Measurements from ENCODE around the gene ALG5. TPM values are rescaled to one million over a fixed set of nuclear protein-coding genes. Genes with fewer than 3 reads are reported as not detected.

The ALG5 gene
- total RNA-seq, 1 experiment from 2014 or later, result 27.0 TPM

DNA sequence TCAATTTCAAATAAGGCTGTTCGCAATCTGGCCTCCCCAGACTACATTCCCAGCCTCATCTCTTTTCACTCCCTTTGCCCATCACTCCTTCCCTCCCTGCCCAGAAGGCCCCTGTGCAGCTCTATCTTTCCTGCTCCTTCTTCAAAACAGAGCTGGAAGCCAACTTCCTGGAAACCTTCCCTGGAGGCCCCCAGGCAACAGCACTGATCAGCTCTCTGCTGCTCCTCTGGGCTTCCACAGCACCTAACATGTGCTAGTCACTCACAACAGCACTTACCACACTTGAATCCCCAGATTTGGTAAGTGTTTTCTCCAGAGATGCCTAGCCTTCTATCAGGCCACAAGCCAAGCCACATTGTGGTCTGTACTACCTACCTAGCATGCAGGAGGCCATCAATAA is 88.6 kb downstream of the ALG5 start:
- H3K9me3 ChIP-seq (ENCODE audit: control insufficient read depth, low read depth, low read length), result no peaks in the 10 kb centered on the region
- no peaks in the 10 kb centered on the region for H3K9me3 Mint-ChIP-seq
- H3K27me3 ChIP-seq (ENCODE audit: insufficient read depth, low read length), result no peaks in the 10 kb centered on the region
- WGBS (ENCODE audit: extremely low coverage, insufficient read length, low lambda C conversion rate), result no CpG with 5 or more reads among the region's 1 CpG
- H4K91ac ChIP-seq (ENCODE audit: insufficient read length, low read depth, low read length), result no peak overlapping the region
- H3K18ac ChIP-seq (ENCODE audit: insufficient read length, low read depth, low read length), result no peak overlapping the region
- H2AK5ac ChIP-seq (ENCODE audit: insufficient read length, low read length), result no peak overlapping the region
- no peak overlapping the region for H3K9ac ChIP-seq (ENCODE audit: extremely low read depth, insufficient read length, low read length)
- no peak overlapping the region for H2BK120ac ChIP-seq (ENCODE audit: low read depth, low read length, poor library complexity, severe bottlenecking)
- no peak overlapping the region for H3K4ac ChIP-seq (ENCODE audit: low read depth, low read length)
- H3K14ac ChIP-seq (ENCODE audit: insufficient read depth, low read length), result no peak overlapping the region
- no peak overlapping the region for H4K8ac ChIP-seq (replicated peaks; ENCODE audit: insufficient read length, low read depth, low read length)
- no peak overlapping the region for H2AFZ ChIP-seq (ENCODE audit: low read length)
- TF ChIP-seq, protein P1, sequence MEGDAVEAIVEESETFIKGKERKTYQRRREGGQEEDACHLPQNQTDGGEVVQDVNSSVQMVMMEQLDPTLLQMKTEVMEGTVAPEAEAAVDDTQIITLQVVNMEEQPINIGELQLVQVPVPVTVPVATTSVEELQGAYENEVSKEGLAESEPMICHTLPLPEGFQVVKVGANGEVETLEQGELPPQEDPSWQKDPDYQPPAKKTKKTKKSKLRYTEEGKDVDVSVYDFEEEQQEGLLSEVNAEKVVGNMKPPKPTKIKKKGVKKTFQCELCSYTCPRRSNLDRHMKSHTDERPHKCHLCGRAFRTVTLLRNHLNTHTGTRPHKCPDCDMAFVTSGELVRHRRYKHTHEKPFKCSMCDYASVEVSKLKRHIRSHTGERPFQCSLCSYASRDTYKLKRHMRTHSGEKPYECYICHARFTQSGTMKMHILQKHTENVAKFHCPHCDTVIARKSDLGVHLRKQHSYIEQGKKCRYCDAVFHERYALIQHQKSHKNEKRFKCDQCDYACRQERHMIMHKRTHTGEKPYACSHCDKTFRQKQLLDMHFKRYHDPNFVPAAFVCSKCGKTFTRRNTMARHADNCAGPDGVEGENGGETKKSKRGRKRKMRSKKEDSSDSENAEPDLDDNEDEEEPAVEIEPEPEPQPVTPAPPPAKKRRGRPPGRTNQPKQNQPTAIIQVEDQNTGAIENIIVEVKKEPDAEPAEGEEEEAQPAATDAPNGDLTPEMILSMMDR (conservative IDR thresholded peaks at IDR 0.05), result no peak
- H3K27me3 Mint-ChIP-seq (ENCODE audit: low read depth), result no peaks in the 10 kb centered on the region; the same call in 1 of the 2 replicates
- H3K27ac ChIP-seq (ENCODE audit: insufficient read length, low read depth, low read length), result no peak overlapping the region
- H4K5ac ChIP-seq (ENCODE audit: insufficient read length, low read depth, low read length), result no peak overlapping the region
- H3K27ac Mint-ChIP-seq, result no peak overlapping the region
- H3K36me3 Mint-ChIP-seq (ENCODE audit: insufficient read depth in 1 of 3, low read depth in 3 of 3), result no peaks in the 10 kb centered on the region
- H2BK5ac ChIP-seq (ENCODE audit: insufficient read length, low read length), result no peak overlapping the region
- no peak overlapping the region for H3K4me3 Mint-ChIP-seq
- H3K79me1 ChIP-seq (ENCODE audit: insufficient read depth, low read depth, low read length, poor library complexity, severe bottlenecking), result no peaks in the 10 kb centered on the region
- H3T11ph ChIP-seq (ENCODE audit: low read length), result no peak overlapping the region
- no peak overlapping the region for H2BK12ac ChIP-seq (ENCODE audit: insufficient read length, low read depth, low read length)
- no peak overlapping the region for H2BK20ac ChIP-seq (ENCODE audit: low read depth, low read length, poor library complexity, severe bottlenecking)
- no peaks in the 10 kb centered on the region for H3K23me2 ChIP-seq (ENCODE audit: insufficient read length, low read depth, low read length, poor library complexity, severe bottlenecking)
- no peak for DNase-seq
- no peaks in the 10 kb centered on the region for H3K79me2 ChIP-seq (ENCODE audit: insufficient read depth, low read length)
- H4K20me1 ChIP-seq (ENCODE audit: control insufficient read depth, insufficient read depth, insufficient read length), result no peaks in the 10 kb centered on the region
- no peak overlapping the region for H3K56ac ChIP-seq (ENCODE audit: insufficient read length, low read depth, low read length)
- H2BK15ac ChIP-seq (ENCODE audit: low read depth, low read length), result no peak overlapping the region
- H3K4me1 ChIP-seq (ENCODE audit: insufficient read depth, low read length), result no peaks in the 10 kb centered on the region
- H3K23ac ChIP-seq (ENCODE audit: insufficient read length, low read depth, low read length), result no peak overlapping the region
- 0 out of 4 replicates have a peak, but pooled peaks cover 0 to 2% of the 10 kb centered on the region in 2 experiments for H3K4me1 Mint-ChIP-seq
- no peak overlapping the region for H3K4me2 ChIP-seq (ENCODE audit: insufficient read depth, insufficient read length, low read length)
